ENCODE results near the gene LONP2. TPM values are rescaled to one million over a fixed set of nuclear protein-coding genes. Genes with fewer than 3 reads are reported as not detected.

Gene LONP2
- total and polyA plus RNA-seq, 3 donors from 2014 or later = 36.4 to 51.7 (median 51.1) TPM

DNA sequence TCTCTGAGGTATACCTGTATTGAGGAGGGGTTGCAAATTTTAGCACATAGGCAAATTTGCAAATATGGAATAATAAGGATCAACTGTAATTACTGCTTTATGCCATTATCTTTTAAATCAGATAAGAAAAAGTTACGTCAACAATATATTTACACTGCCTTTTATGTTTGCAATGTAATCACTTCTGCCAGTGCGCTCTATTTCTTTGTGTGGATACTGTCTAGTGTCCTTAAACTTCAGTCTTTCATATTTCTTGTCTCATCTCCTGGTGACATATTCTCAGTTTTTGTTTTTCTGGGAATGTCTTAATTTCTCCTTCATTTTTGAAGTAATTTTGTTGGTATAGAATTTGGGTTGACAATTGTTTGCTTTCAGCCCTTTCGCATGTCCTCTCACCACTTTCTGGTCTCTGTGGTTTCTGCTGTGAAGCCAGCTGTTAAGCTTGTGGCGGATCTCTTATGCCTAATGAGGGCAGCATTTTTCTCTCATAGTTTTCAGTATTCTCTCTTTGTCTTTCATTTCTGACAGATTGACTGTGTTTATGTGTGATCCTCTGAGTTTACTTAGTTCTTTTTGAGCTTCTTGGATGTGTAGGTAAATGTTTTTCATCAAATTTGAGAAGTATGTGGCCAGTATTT is 40.8 kb downstream of the LONP2 start:
- Histone ChIP-seq H3K4me3 (no peak overlapping the region), H3K4me1 (no peaks in the 10 kb centered on the region), H3K27me3 (no peaks in the 10 kb centered on the region), H3K27ac (no peak overlapping the region), H3K36me3 (ENCODE audit: low read depth, missing control alignments) (no peaks in the 10 kb centered on the region), H3K9me3 (no peaks in the 10 kb centered on the region)
- WGBS, 2 donors = 94 to 98% methylated on average over 4 of the region's 4 CpGs
- intact Hi-C loops (cut with DNase I; ENCODE audit: low total_unique reads) = no loop called here
- TF ChIP-seq POLR2A (IDR thresholded peaks at IDR 0.05) = no peak
- TF ChIP-seq, protein P1, sequence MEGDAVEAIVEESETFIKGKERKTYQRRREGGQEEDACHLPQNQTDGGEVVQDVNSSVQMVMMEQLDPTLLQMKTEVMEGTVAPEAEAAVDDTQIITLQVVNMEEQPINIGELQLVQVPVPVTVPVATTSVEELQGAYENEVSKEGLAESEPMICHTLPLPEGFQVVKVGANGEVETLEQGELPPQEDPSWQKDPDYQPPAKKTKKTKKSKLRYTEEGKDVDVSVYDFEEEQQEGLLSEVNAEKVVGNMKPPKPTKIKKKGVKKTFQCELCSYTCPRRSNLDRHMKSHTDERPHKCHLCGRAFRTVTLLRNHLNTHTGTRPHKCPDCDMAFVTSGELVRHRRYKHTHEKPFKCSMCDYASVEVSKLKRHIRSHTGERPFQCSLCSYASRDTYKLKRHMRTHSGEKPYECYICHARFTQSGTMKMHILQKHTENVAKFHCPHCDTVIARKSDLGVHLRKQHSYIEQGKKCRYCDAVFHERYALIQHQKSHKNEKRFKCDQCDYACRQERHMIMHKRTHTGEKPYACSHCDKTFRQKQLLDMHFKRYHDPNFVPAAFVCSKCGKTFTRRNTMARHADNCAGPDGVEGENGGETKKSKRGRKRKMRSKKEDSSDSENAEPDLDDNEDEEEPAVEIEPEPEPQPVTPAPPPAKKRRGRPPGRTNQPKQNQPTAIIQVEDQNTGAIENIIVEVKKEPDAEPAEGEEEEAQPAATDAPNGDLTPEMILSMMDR (IDR thresholded peaks at IDR 0.05) = no peak
- no peak for DNase-seq

GRCh38 chr16:48287239-48287638 is 43.1 kb downstream of the LONP2 start:
- no peak for DNase-seq
- Histone ChIP-seq H3K4me1 (no peaks in the 10 kb centered on the region), H3K4me3 (no peak overlapping the region), H3K27ac (no peak overlapping the region), H3K27me3 (no peaks in the 10 kb centered on the region), H3K9me3 (no peaks in the 10 kb centered on the region), H3K36me3 (ENCODE audit: low read depth, missing control alignments) (no peaks in the 10 kb centered on the region)
- no peak for TF ChIP-seq POLR2A (IDR thresholded peaks at IDR 0.05)
- TF ChIP-seq, protein P1 (IDR thresholded peaks at IDR 0.05) = no peak
- intact Hi-C loops (cut with DNase I; ENCODE audit: low total_unique reads) = no loop called here

DNA sequence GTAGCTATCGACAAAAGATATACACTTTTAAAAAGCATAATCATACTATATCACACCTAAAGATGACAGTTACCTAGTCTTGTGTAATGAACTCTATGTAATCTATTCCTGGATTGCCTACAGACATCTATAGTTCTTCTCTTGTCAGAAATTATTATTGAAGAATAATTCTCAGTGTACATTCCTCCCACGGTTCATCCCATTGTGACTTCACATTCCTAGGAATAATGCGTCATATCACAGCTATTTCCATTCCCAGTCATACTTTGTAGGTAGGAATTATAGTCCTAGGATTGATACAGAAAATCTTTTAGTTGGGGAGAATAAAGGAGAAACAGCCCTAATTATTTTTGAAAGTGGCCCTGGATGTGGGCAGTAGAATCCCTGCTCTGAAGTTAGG is 47.2 kb downstream of the LONP2 start:
- Histone ChIP-seq H3K27ac (no peak overlapping the region), H3K27me3 (no peaks in the 10 kb centered on the region), H3K36me3 (ENCODE audit: low read depth, missing control alignments) (no peaks in the 10 kb centered on the region), H3K9me3 (no peaks in the 10 kb centered on the region), H3K4me1 (no peaks in the 10 kb centered on the region), H3K4me3 (no peak overlapping the region)
- TF ChIP-seq POLR2A (IDR thresholded peaks at IDR 0.05) = no peak
- TF ChIP-seq, protein P1 (IDR thresholded peaks at IDR 0.05) = no peak
- WGBS, 2 donors = 91% methylated on average over 3 of the region's 3 CpGs
- intact Hi-C loops (cut with DNase I; ENCODE audit: low total_unique reads) = no loop called here
- DNase-seq = no peak

GRCh38 chr16:48291754-48292153 is 47.7 kb downstream of the LONP2 start:
- no peak for TF ChIP-seq POLR2A (IDR thresholded peaks at IDR 0.05)
- Histone ChIP-seq H3K36me3 (ENCODE audit: low read depth, missing control alignments) (no peaks in the 10 kb centered on the region), H3K4me1 (no peaks in the 10 kb centered on the region), H3K27ac (no peak overlapping the region), H3K4me3 (no peak overlapping the region), H3K9me3 (no peaks in the 10 kb centered on the region), H3K27me3 (no peaks in the 10 kb centered on the region)
- 80 to 90% methylated on average over 4 of the region's 4 CpGs for WGBS, 2 donors
- intact Hi-C loops (cut with DNase I; ENCODE audit: low total_unique reads) = no loop called here
- no peak for DNase-seq

DNA sequence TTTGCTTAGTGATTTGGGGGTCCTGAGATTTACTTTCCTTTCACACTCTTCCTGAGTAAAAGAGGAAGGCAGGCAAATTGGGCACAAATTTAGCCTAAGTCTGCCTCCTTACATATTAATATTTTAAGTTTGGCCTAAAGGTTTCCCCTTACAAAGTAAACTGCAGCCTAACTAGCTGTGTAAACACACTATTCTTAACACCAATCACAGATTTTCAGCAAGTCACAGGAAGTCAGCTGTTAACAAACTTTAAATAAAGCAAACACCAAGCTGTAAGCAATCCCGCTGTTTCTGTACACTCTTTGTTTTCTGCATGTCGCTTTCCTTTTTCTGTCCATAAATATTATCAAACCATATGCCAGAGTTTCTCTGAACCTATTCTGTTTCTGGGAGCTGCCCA is 48.4 kb downstream of the LONP2 start:
- Histone ChIP-seq H3K4me1 (no peaks in the 10 kb centered on the region), H3K27ac (no peak overlapping the region), H3K27me3 (no peaks in the 10 kb centered on the region), H3K9me3 (no peaks in the 10 kb centered on the region), H3K4me3 (no peak overlapping the region), H3K36me3 (ENCODE audit: low read depth, missing control alignments) (no peaks in the 10 kb centered on the region)
- intact Hi-C loops (cut with DNase I; ENCODE audit: low total_unique reads) = no loop called here
- DNase-seq = no peak
- no peak for TF ChIP-seq POLR2A (IDR thresholded peaks at IDR 0.05)
- TF ChIP-seq, protein P1 (IDR thresholded peaks at IDR 0.05) = no peak
- 84 to 88% methylated on average over 2 of the region's 2 CpGs for WGBS, 2 donors
